Neural cell (in vitro differentiated cells): Measurements from ENCODE around the gene AZIN2. TPM values are rescaled to one million over a fixed set of nuclear protein-coding genes. Genes with fewer than 3 reads are reported as not detected.

Experiments used
- H2AFZ ChIP-seq: fragments of 200-600, 300-800 bp; sonication (generic), shearing (Covaris generic); 2 replicates; pipeline ENCODE4 v1.6.0; 2014; ENCODE audit warnings: low read depth, mild to moderate bottlenecking, antibody characterized with exemption, low read length, moderate library complexity
- H3F3A ChIP-seq: fragments of 200-600 bp; shearing (Covaris generic); 2 replicates; pipeline ENCODE4 v1.6.1; 2016; ENCODE audit warnings: mild to moderate bottlenecking, moderate library complexity, mixed read lengths, antibody characterized with exemption, low read length; ENCODE audit not compliant: insufficient read depth, poor library complexity, severe bottlenecking
- H3K27ac ChIP-seq: fragments of 200-600, 300-800 bp; sonication (generic), shearing (Covaris generic); 2 replicates; pipeline ENCODE4 v1.5.1; 2014; ENCODE audit warnings: mild to moderate bottlenecking, low read length, moderate library complexity
- H3K27me3 ChIP-seq: fragments of 300-800, 200-600 bp; sonication (generic), shearing (Covaris generic); 2 replicates; pipeline ENCODE4 v1.6.0; 2014; ENCODE audit warnings: mild to moderate bottlenecking, low read depth, low read length, moderate library complexity; ENCODE audit not compliant: insufficient read depth
- H3K36me3 ChIP-seq: fragments of 300-800, 200-600 bp; sonication (generic), shearing (Covaris generic); 2 replicates; pipeline ENCODE4 v1.5.1; 2014; ENCODE audit warnings: mild to moderate bottlenecking, antibody characterized with exemption, low read length, moderate library complexity; ENCODE audit not compliant: insufficient read depth
- H3K4me2 ChIP-seq: fragments of 300-800, 200-600 bp; sonication (generic), shearing (Covaris generic); 2 replicates; pipeline ENCODE4 v1.6.0; 2014; ENCODE audit warnings: mild to moderate bottlenecking, low read length
- H3K4me3 ChIP-seq: fragments of 300-800, 200-600 bp; sonication (generic), shearing (Covaris generic); 2 replicates; pipeline ENCODE4 v1.5.1; 2014; ENCODE audit warnings: mild to moderate bottlenecking, low read length, moderate library complexity
- H3K79me2 ChIP-seq: fragments of 200-600 bp; shearing (Covaris generic); replicated peaks from 2 replicates; pipeline ENCODE4 v1.6.0; 2014; ENCODE audit warnings: mild to moderate bottlenecking, low read length, moderate library complexity; ENCODE audit not compliant: insufficient read depth
- H3K9ac ChIP-seq: fragments of 300-800, 200-600 bp; sonication (generic), shearing (Covaris generic); 2 replicates; pipeline ENCODE4 v1.6.1; 2016; ENCODE audit warnings: mild to moderate bottlenecking, low read length, mixed read lengths
- H3K9me2 ChIP-seq: fragments of 200-600 bp; shearing (Covaris generic); 2 replicates; pipeline ENCODE4 v1.6.1; 2016; ENCODE audit warnings: mild to moderate bottlenecking, low read length, mixed read lengths; ENCODE audit not compliant: insufficient read depth
- H3K9me3 ChIP-seq: fragments of 200-600, 300-800 bp; sonication (generic), shearing (Covaris generic); 2 replicates; pipeline ENCODE4 v1.6.1; 2016; ENCODE audit warnings: mild to moderate bottlenecking, mixed run types, low read length, moderate library complexity, mixed read lengths
- H4K20me1 ChIP-seq: fragments of 200-600 bp; shearing (Covaris generic); 2 replicates; pipeline ENCODE4 v1.6.1; 2016; ENCODE audit warnings: mild to moderate bottlenecking, mixed run types; ENCODE audit not compliant: insufficient read depth
- EP300 ChIP-seq: fragments of 450-650 bp; conservative IDR thresholded peaks from 2 replicates; pipeline ENCODE4 v1.6.1; 2014; ENCODE audit warnings: antibody characterized with exemption, mild to moderate bottlenecking, moderate library complexity; ENCODE audit not compliant: poor library complexity, severe bottlenecking
- EZH2 ChIP-seq: fragments of 200-600, 300-800 bp; shearing (Covaris generic), sonication (generic); IDR thresholded peaks from 2 replicates; pipeline ENCODE4 v1.6.1; 2014; ENCODE audit warnings: antibody characterized with exemption, low read length, borderline replicate concordance, mild to moderate bottlenecking; ENCODE audit not compliant: insufficient read depth, poor library complexity, severe bottlenecking
- MXI1 ChIP-seq: fragments of 450-650 bp; conservative IDR thresholded peaks from 2 replicates; pipeline ENCODE4 v1.6.1; 2014; ENCODE audit warnings: antibody characterized with exemption, mild to moderate bottlenecking; ENCODE audit not compliant: poor library complexity, severe bottlenecking
- POLR2AphosphoS5 ChIP-seq: IDR thresholded peaks from 2 replicates; pipeline ENCODE4 v1.6.1; 2012
- RAD21 ChIP-seq: fragments of 450-650 bp; conservative IDR thresholded peaks from 2 replicates; pipeline ENCODE4 v1.6.1; 2014; ENCODE audit warnings: antibody characterized with exemption, mild to moderate bottlenecking, moderate library complexity
- SMC3 ChIP-seq: fragments of 450-650 bp; conservative IDR thresholded peaks from 2 replicates; pipeline ENCODE4 v1.6.1; 2014; ENCODE audit warnings: antibody characterized with exemption, mild to moderate bottlenecking, moderate library complexity; ENCODE audit not compliant: poor library complexity
- TAF1 ChIP-seq: IDR thresholded peaks from 2 replicates; pipeline ENCODE4 v1.6.1; 2012; ENCODE audit warnings: low read depth
- polyA plus RNA-seq: library from polyadenylated mRNA; depleted of rRNA; stranded (reverse); fragments of >200 nt; gene quantifications from 2 replicates; pipeline ENCODE4 v1.2.3, GENCODE V29; 2014
- TF ChIP-seq, protein P1 (sequence below): fragments of 450-650 bp; IDR thresholded peaks from 2 replicates; pipeline ENCODE4 v1.5.1; 2014; ENCODE audit warnings: antibody characterized with exemption, mild to moderate bottlenecking, moderate library complexity; ENCODE audit not compliant: poor library complexity, severe bottlenecking
- TF ChIP-seq, protein P2 (sequence below): IDR thresholded peaks from 2 replicates; pipeline ENCODE4 v1.6.1; 2012; ENCODE audit warnings: borderline replicate concordance

The AZIN2 gene
- polyA plus RNA-seq, 1 donor from 2014 or later = 22.7 TPM

DNA sequence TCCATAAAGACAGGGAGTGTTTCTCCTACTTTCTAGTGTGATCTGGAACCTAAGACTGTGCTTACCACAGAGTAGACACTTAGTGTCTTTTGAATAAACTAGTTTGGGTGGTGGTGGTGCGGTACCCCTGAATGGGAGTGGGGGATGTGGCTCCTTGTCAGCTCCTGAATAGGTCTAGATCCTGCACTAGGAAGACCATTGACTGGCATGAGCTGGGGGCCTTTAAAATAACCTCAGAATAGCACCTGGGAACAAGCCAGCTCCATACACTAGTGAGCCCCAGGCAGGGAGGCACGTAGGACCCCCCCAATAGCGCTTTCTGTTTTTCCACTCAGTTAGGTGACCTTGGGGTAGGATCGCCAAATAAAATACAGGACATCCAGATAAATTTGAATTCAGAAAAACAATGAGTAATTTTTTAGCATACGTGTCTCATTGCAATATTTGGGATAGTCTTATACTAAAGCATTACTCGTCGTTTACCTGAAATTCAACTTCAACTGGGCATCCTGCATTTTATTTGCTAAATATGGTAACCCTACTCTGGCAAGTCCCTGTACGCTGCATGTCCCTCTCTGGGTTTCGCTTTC is 45.6 kb downstream of the AZIN2 start:
- H3K27ac ChIP-seq = peak overlapping the region; percentile 78
- no peaks in the 10 kb centered on the region for H3K9me2 ChIP-seq
- H3K36me3 ChIP-seq = no peaks in the 10 kb centered on the region
- H3K4me3 ChIP-seq = peak overlapping the region; percentile 83
- H3K9me3 ChIP-seq = no peaks in the 10 kb centered on the region
- TF ChIP-seq TAF1 = no peak
- TF ChIP-seq MXI1 = no peak
- no peak for TF ChIP-seq EP300
- TF ChIP-seq, protein P1, sequence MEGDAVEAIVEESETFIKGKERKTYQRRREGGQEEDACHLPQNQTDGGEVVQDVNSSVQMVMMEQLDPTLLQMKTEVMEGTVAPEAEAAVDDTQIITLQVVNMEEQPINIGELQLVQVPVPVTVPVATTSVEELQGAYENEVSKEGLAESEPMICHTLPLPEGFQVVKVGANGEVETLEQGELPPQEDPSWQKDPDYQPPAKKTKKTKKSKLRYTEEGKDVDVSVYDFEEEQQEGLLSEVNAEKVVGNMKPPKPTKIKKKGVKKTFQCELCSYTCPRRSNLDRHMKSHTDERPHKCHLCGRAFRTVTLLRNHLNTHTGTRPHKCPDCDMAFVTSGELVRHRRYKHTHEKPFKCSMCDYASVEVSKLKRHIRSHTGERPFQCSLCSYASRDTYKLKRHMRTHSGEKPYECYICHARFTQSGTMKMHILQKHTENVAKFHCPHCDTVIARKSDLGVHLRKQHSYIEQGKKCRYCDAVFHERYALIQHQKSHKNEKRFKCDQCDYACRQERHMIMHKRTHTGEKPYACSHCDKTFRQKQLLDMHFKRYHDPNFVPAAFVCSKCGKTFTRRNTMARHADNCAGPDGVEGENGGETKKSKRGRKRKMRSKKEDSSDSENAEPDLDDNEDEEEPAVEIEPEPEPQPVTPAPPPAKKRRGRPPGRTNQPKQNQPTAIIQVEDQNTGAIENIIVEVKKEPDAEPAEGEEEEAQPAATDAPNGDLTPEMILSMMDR = no peak
- TF ChIP-seq EZH2 = no peak
- peak overlapping the region; percentile 84 for H2AFZ ChIP-seq
- H3K4me2 ChIP-seq = peak overlapping the region; percentile 79
- no peaks in the 10 kb centered on the region for H3K27me3 ChIP-seq
- H3F3A ChIP-seq = no peaks in the 10 kb centered on the region
- peak overlapping the region; percentile 71 for H3K9ac ChIP-seq
- no peaks in the 10 kb centered on the region for H4K20me1 ChIP-seq
- H3K79me2 ChIP-seq = peaks cover 4% of the 10 kb centered on the region

GRCh38 chr1:33127001-33127823 is 46.3 kb downstream of the AZIN2 start:
- TF ChIP-seq MXI1 (peak; percentile 84), RAD21 (peak; percentile 69), SMC3 (peak; percentile 83), TAF1 (peak; percentile 86), EZH2 (no peak), POLR2AphosphoS5 (peak; percentile 89), EP300 (peak; percentile 61)
- TF ChIP-seq, protein P2, sequence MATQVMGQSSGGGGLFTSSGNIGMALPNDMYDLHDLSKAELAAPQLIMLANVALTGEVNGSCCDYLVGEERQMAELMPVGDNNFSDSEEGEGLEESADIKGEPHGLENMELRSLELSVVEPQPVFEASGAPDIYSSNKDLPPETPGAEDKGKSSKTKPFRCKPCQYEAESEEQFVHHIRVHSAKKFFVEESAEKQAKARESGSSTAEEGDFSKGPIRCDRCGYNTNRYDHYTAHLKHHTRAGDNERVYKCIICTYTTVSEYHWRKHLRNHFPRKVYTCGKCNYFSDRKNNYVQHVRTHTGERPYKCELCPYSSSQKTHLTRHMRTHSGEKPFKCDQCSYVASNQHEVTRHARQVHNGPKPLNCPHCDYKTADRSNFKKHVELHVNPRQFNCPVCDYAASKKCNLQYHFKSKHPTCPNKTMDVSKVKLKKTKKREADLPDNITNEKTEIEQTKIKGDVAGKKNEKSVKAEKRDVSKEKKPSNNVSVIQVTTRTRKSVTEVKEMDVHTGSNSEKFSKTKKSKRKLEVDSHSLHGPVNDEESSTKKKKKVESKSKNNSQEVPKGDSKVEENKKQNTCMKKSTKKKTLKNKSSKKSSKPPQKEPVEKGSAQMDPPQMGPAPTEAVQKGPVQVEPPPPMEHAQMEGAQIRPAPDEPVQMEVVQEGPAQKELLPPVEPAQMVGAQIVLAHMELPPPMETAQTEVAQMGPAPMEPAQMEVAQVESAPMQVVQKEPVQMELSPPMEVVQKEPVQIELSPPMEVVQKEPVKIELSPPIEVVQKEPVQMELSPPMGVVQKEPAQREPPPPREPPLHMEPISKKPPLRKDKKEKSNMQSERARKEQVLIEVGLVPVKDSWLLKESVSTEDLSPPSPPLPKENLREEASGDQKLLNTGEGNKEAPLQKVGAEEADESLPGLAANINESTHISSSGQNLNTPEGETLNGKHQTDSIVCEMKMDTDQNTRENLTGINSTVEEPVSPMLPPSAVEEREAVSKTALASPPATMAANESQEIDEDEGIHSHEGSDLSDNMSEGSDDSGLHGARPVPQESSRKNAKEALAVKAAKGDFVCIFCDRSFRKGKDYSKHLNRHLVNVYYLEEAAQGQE = peak; percentile 56
- TF ChIP-seq, protein P1 = peak; percentile 100
- Histone ChIP-seq H3K36me3 (no peaks in the 10 kb centered on the region), H3K27me3 (no peaks in the 10 kb centered on the region), H3K79me2 (peaks cover 4% of the 10 kb centered on the region), H3K4me2 (peak overlapping the region; percentile 79), H3K9ac (peak overlapping the region; percentile 71), H3K4me3 (peak overlapping the region; percentile 83), H2AFZ (peak overlapping the region; percentile 84), H3K27ac (peak overlapping the region; percentile 78), H3K9me2 (no peaks in the 10 kb centered on the region), H3F3A (no peaks in the 10 kb centered on the region), H3K9me3 (no peaks in the 10 kb centered on the region), H4K20me1 (no peaks in the 10 kb centered on the region)
